Osteoblast (primary cell): ENCODE results near the gene PCDHGA12. TPM values are rescaled to one million over a fixed set of nuclear protein-coding genes. Genes with fewer than 3 reads are reported as not detected.

Experiments
- DNase-seq: peaks from one replicate; pipeline ENCODE4 v3.0.0; 2011; ENCODE audit warnings: low spot score, mixed read lengths; ENCODE audit not compliant: insufficient read length; ENCODE audit errors: missing footprints
- H2AFZ ChIP-seq: 2 replicates; pipeline ENCODE4 v1.6.0; 2011; ENCODE audit warnings: mild to moderate bottlenecking, low read length
- H3K27ac ChIP-seq: 2 replicates; pipeline ENCODE4 v1.5.1; 2011; ENCODE audit warnings: mild to moderate bottlenecking, low read depth, low read length, moderate library complexity
- H3K27me3 ChIP-seq: 2 replicates; pipeline ENCODE4 v1.6.0; 2012; ENCODE audit warnings: mild to moderate bottlenecking, control low read depth, inconsistent platforms, low read length, moderate library complexity; ENCODE audit not compliant: insufficient read depth
- H3K36me3 ChIP-seq: 2 replicates; pipeline ENCODE4 v1.5.1; 2011; ENCODE audit warnings: mild to moderate bottlenecking, low read length, control low read depth, moderate library complexity; ENCODE audit not compliant: insufficient read depth
- H3K4me1 ChIP-seq: 2 replicates; pipeline ENCODE4 v1.5.1; 2011; ENCODE audit warnings: mild to moderate bottlenecking, low read length, control low read depth, moderate library complexity; ENCODE audit not compliant: insufficient read depth
- H3K4me2 ChIP-seq: 2 replicates; pipeline ENCODE4 v1.6.0; 2011; ENCODE audit warnings: mild to moderate bottlenecking, low read length; ENCODE audit not compliant: insufficient read depth
- H3K4me3 ChIP-seq: fragments of 200-600 bp; sonication (generic); 3 replicates; pipeline ENCODE4 v1.5.1; 2012; ENCODE audit warnings: mild to moderate bottlenecking, low read length, inconsistent platforms; ENCODE audit not compliant: insufficient read depth
- H3K79me2 ChIP-seq: 2 replicates; pipeline ENCODE4 v1.6.0; 2012; ENCODE audit warnings: mild to moderate bottlenecking, low read length, control low read depth, inconsistent platforms; ENCODE audit not compliant: insufficient read depth
- H3K9me3 ChIP-seq: 2 replicates; pipeline ENCODE4 v1.5.1; 2011; ENCODE audit warnings: low read depth, low read length, control low read depth
- H4K20me1 ChIP-seq: 2 replicates; pipeline ENCODE4 v1.6.0; 2012; ENCODE audit warnings: mild to moderate bottlenecking, low read length, control low read depth; ENCODE audit not compliant: insufficient read depth
- total RNA-seq: library from RNA; depleted of rRNA; stranded (reverse); fragments of >200 nt; gene quantifications from 2 replicates; pipeline ENCODE4 v1.2.3, GENCODE V29; 2012
- TF ChIP-seq, protein P1 (sequence below): IDR thresholded peaks from 2 replicates; pipeline ENCODE4 v1.5.1; 2011; ENCODE audit warnings: mild to moderate bottlenecking, low read depth, low read length, moderate library complexity; ENCODE audit errors: extremely low read depth

Gene PCDHGA12
- total RNA-seq, 1 donor: 20.6 TPM

DNA sequence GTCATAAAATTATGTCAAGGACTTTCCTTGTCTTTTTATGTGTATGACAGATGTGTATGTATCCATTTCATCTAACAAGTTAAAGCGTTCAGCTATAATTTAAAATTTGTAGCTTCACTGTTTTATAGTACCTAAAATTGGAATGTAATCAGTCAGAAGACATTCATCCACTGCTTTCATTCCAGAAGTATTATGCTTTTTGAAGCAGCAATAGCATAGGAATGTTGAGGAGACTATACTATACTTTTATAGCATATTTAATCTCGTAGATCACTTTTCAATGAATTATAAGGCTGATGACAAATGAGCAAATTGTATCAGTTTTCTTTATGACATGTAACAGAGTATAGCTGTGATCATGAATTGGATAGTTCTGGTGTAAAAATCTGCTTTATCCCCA lies 6.9 kb downstream of the PCDHGA12 start:
- no peaks in the 10 kb centered on the region for H3K36me3 ChIP-seq
- no peaks in the 10 kb centered on the region for H4K20me1 ChIP-seq
- peak overlapping the region; percentile 43 for H3K4me2 ChIP-seq
- H3K27ac ChIP-seq: peak overlapping the region; percentile 78
- peak overlapping the region; percentile 17 for H3K4me3 ChIP-seq
- peaks cover 23% of the 10 kb centered on the region for H3K4me1 ChIP-seq
- no peak overlapping the region for H2AFZ ChIP-seq
- DNase-seq: peak; percentile 73
- peaks cover 56% of the 10 kb centered on the region for H3K79me2 ChIP-seq
- no peaks in the 10 kb centered on the region for H3K9me3 ChIP-seq
- H3K27me3 ChIP-seq: no peaks in the 10 kb centered on the region
- TF ChIP-seq, protein P1, sequence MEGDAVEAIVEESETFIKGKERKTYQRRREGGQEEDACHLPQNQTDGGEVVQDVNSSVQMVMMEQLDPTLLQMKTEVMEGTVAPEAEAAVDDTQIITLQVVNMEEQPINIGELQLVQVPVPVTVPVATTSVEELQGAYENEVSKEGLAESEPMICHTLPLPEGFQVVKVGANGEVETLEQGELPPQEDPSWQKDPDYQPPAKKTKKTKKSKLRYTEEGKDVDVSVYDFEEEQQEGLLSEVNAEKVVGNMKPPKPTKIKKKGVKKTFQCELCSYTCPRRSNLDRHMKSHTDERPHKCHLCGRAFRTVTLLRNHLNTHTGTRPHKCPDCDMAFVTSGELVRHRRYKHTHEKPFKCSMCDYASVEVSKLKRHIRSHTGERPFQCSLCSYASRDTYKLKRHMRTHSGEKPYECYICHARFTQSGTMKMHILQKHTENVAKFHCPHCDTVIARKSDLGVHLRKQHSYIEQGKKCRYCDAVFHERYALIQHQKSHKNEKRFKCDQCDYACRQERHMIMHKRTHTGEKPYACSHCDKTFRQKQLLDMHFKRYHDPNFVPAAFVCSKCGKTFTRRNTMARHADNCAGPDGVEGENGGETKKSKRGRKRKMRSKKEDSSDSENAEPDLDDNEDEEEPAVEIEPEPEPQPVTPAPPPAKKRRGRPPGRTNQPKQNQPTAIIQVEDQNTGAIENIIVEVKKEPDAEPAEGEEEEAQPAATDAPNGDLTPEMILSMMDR: no peak

DNA sequence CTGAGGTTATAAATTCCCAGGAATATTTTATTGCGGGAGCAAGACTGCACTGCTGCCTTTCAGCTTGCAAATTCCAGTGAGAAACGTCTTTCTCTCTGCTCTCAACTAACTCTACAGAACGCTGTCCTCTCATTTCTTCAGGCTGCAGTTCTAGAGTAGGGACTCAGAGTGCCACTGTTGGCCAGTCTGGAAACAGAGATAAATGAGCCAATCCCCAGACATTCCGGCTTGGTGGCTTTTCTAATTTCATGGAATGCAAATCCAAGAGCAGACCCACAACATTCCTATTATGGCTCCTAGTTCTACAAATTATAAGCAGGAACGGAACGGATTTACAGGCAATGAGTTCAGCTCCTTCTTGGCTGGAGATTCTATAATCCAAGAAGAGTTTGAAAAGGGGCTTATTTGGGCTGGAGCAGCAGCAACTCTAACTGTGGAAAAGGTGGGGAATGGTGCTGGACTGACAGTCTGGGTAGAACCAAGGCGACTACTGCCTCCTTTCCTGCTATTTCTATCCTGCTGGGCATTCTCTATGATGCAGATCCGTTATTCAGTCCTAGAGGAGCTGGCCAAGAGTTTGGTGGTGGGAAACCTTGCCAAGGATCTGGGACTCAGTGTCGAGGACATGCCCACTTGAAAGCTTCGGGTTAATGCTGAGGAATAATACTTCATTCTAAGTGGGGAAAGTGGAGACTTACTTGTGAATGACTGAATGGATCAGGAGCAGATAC lies 9.3 kb downstream of the PCDHGA12 start:
- Histone ChIP-seq H3K4me3 (no peak overlapping the region), H3K27me3 (no peaks in the 10 kb centered on the region), H2AFZ (no peak overlapping the region), H3K4me2 (no peak overlapping the region), H3K79me2 (peaks cover 48% of the 10 kb centered on the region), H3K27ac (no peak overlapping the region), H3K4me1 (peaks cover 20% of the 10 kb centered on the region), H3K9me3 (no peaks in the 10 kb centered on the region), H3K36me3 (no peaks in the 10 kb centered on the region), H4K20me1 (no peaks in the 10 kb centered on the region)
- TF ChIP-seq, protein P1: peak; percentile 26
- DNase-seq: no peak

DNA sequence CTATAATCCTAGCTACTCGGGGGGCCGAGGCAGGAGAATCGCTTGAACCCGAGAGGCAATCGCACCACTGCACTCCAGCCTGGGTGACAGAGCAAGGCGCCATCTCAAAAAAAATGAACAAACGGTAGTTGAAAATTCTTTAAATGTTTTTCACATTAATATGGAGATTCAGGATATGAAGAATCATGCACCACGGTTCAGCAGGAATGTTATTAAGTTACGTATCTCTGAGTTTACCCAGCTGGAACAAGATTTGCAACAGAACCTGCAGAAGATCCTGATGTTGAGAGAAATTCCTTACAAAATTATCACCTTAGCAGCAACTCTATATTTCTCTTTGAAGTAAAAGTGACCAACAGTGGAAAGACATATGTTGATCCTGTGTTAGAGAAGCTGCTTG lies 10.0 kb downstream of the PCDHGA12 start:
- peaks cover 20% of the 10 kb centered on the region for H3K4me1 ChIP-seq
- H3K4me3 ChIP-seq: no peak overlapping the region
- H3K4me2 ChIP-seq: no peak overlapping the region
- H3K9me3 ChIP-seq: no peaks in the 10 kb centered on the region
- no peak overlapping the region for H3K27ac ChIP-seq
- no peaks in the 10 kb centered on the region for H4K20me1 ChIP-seq
- no peak overlapping the region for H2AFZ ChIP-seq
- H3K79me2 ChIP-seq: peaks cover 47% of the 10 kb centered on the region
- no peaks in the 10 kb centered on the region for H3K36me3 ChIP-seq
- H3K27me3 ChIP-seq: no peaks in the 10 kb centered on the region
- DNase-seq: no peak
- TF ChIP-seq, protein P1: no peak

DNA sequence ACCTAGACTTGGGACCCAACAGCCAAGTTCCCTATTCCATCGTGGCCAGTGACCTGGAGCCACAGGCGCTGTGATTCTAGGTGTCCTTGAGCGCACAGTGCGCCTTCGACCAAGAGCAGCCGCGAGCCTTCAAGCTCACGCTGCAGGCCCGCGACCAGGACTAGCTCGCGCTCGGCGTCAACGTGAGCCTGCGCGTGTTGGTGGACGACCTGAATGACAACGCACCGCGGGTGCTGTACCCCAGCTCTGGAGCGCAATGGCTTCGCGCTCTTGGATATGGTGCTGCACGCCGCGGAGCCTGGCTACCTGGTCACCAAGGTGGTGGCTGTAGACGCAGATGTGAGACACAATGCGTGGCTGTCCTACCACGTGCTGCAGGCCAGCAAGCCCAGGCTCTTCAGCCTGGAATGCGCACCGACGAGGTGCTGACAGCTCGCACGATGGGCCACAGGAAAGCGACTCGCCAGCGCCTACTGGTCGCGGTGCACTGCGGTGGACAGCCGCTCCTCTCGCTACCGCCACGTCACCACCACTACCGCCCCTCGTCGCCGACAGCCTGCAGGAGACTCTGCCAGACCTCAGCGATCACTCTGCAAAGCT lies 11.4 kb downstream of the PCDHGA12 start:
- no peaks in the 10 kb centered on the region for H3K36me3 ChIP-seq
- H3K27ac ChIP-seq: no peak overlapping the region
- H3K9me3 ChIP-seq: no peaks in the 10 kb centered on the region
- DNase-seq: no peak
- H3K4me1 ChIP-seq: peaks cover 12% of the 10 kb centered on the region
- no peak overlapping the region for H2AFZ ChIP-seq
- no peaks in the 10 kb centered on the region for H4K20me1 ChIP-seq
- peaks cover 41% of the 10 kb centered on the region for H3K79me2 ChIP-seq
- TF ChIP-seq, protein P1: no peak
- H3K27me3 ChIP-seq: no peaks in the 10 kb centered on the region
- no peak overlapping the region for H3K4me2 ChIP-seq
- no peak overlapping the region for H3K4me3 ChIP-seq
